WTC11 (cell line): ENCODE data around the gene KLHL18. TPM values are rescaled to one million over a fixed set of nuclear protein-coding genes. Genes with fewer than 3 reads are reported as not detected.
A peak's percentile ranks its signal among the peaks of the same experiment; 100 is the strongest.

Experiments used
- ATAC-seq: fragments of 200-7000 bp; cut with Tn5 transposase; 2 replicates; pipeline ENCODE4 v1.10.0; 2021; ENCODE audit warnings: mild to moderate bottlenecking, moderate library complexity
- CTCF ChIA-PET: fragments of 300-600 bp; sonication (Branson Sonifier 250); formaldehyde crosslinking; loops from one replicate; lab custom pipeline; 2021; ENCODE audit warnings: antibody characterized with exemption; lab: Charles Lee
- POLR2A ChIA-PET: fragments of 350-600 bp; sonication (Branson Sonifier 250); formaldehyde crosslinking; loops from one replicate; lab custom pipeline; 2021; ENCODE audit warnings: antibody characterized with exemption; lab: Charles Lee
- DNase-seq: peaks from one replicate; pipeline ENCODE4 v3.0.0; 2021; ENCODE audit warnings: low spot score
- H3K27ac Mint-ChIP-seq: 2 replicates; pipeline ENCODE4 v1.8.0; 2021; ENCODE audit warnings: mixed read lengths
- H3K27me3 Mint-ChIP-seq: 2 replicates; pipeline ENCODE4 v1.8.0; 2021; ENCODE audit warnings: low read depth, mild to moderate bottlenecking, moderate library complexity, mixed read lengths
- H3K36me3 Mint-ChIP-seq: 2 replicates; pipeline ENCODE4 v1.8.0; 2021; ENCODE audit warnings: mixed read lengths
- H3K4me1 Mint-ChIP-seq: 2 replicates; pipeline ENCODE4 v1.8.0; 2022; ENCODE audit warnings: mixed read lengths
- H3K4me3 Mint-ChIP-seq: 2 replicates; pipeline ENCODE4 v1.8.0; 2021; ENCODE audit warnings: mild to moderate bottlenecking, moderate library complexity, mixed read lengths
- H3K9me3 Mint-ChIP-seq: 2 replicates; pipeline ENCODE4 v1.8.0; 2021; ENCODE audit warnings: mixed read lengths
- AFF4 ChIP-seq: sonication (generic); formaldehyde crosslinking; IDR thresholded peaks from 2 replicates; pipeline ENCODE4 v1.8.1; 2023; ENCODE audit warnings: mild to moderate bottlenecking, missing genetic modification reagents, borderline replicate concordance
- AR ChIP-seq: fragments of 250-450 bp; sonication (Bioruptor Pico); IDR thresholded peaks from 2 replicates; pipeline ENCODE4 v1.9.0; 2021; ENCODE audit warnings: mild to moderate bottlenecking
- GRHL2 ChIP-seq: fragments of 250-450 bp; sonication (Bioruptor Pico); IDR thresholded peaks from 2 replicates; pipeline ENCODE4 v1.8.0; 2022; ENCODE audit warnings: mild to moderate bottlenecking, moderate library complexity; ENCODE audit not compliant: insufficient replicate concordance, severe bottlenecking
- HMGA2 ChIP-seq: fragments of 250-450 bp; sonication (Bioruptor Pico); IDR thresholded peaks from 2 replicates; pipeline ENCODE4 v1.4.0; 2021; ENCODE audit warnings: mild to moderate bottlenecking, moderate library complexity
- MAX ChIP-seq: sonication (generic); formaldehyde crosslinking; IDR thresholded peaks from 2 replicates; pipeline ENCODE4 v1.8.0; 2022; ENCODE audit warnings: mild to moderate bottlenecking, missing genetic modification reagents
- MLX ChIP-seq: sonication (generic); formaldehyde crosslinking; IDR thresholded peaks from 2 replicates; pipeline ENCODE4 v1.8.1; 2023; ENCODE audit warnings: mild to moderate bottlenecking, missing genetic modification reagents, moderate library complexity
- MYBL2 ChIP-seq: sonication (generic); formaldehyde crosslinking; IDR thresholded peaks from 2 replicates; pipeline ENCODE4 v1.8.1; 2023; ENCODE audit warnings: mild to moderate bottlenecking, moderate library complexity, missing genetic modification reagents
- NFE2L1 ChIP-seq: sonication (generic); formaldehyde crosslinking; IDR thresholded peaks from 2 replicates; pipeline ENCODE4 v1.8.1; 2023; ENCODE audit warnings: missing genetic modification reagents
- NR3C1 ChIP-seq: sonication (generic); formaldehyde crosslinking; conservative IDR thresholded peaks from 2 replicates; pipeline ENCODE4 v1.8.1; 2023; ENCODE audit warnings: low read depth, mild to moderate bottlenecking, missing genetic modification reagents
- SMAD3 ChIP-seq: sonication (generic); formaldehyde crosslinking; IDR thresholded peaks from 2 replicates; pipeline ENCODE4 v1.8.0; 2022; ENCODE audit warnings: missing genetic modification reagents, mild to moderate bottlenecking, borderline replicate concordance
- SOX15 ChIP-seq: fragments of 250-450 bp; sonication (Bioruptor Pico); IDR thresholded peaks from 2 replicates; pipeline ENCODE4 v1.9.0; 2021; ENCODE audit warnings: mild to moderate bottlenecking
- TP53 ChIP-seq: sonication (generic); formaldehyde crosslinking; IDR thresholded peaks from 2 replicates; pipeline ENCODE4 v1.8.1; 2023; ENCODE audit warnings: mild to moderate bottlenecking, missing genetic modification reagents
- ZBTB43 ChIP-seq: sonication (generic); formaldehyde crosslinking; IDR thresholded peaks from 2 replicates; pipeline ENCODE4 v1.8.1; 2023; ENCODE audit warnings: mild to moderate bottlenecking, missing genetic modification reagents
- ZNF138 ChIP-seq: sonication (generic); formaldehyde crosslinking; conservative IDR thresholded peaks from 2 replicates; pipeline ENCODE4 v1.8.1; 2022; ENCODE audit warnings: mild to moderate bottlenecking, moderate library complexity, missing genetic modification reagents
- ZNF219 ChIP-seq: sonication (generic); formaldehyde crosslinking; IDR thresholded peaks from 2 replicates; pipeline ENCODE4 v1.8.0; 2023; ENCODE audit warnings: missing genetic modification reagents, mild to moderate bottlenecking, borderline replicate concordance
- ZNF232 ChIP-seq: sonication (generic); formaldehyde crosslinking; IDR thresholded peaks from 2 replicates; pipeline ENCODE4 v1.8.0; 2022; ENCODE audit warnings: mild to moderate bottlenecking, missing genetic modification reagents
- ZNF263 ChIP-seq: sonication (generic); formaldehyde crosslinking; IDR thresholded peaks from 2 replicates; pipeline ENCODE4 v1.8.1; 2022; ENCODE audit warnings: low read depth, mild to moderate bottlenecking, moderate library complexity, missing genetic modification reagents
- ZNF396 ChIP-seq: fragments of 250-450 bp; sonication (Bioruptor Pico); IDR thresholded peaks from 2 replicates; pipeline ENCODE4 v1.8.0; 2021; ENCODE audit warnings: mild to moderate bottlenecking, moderate library complexity, borderline replicate concordance
- ZNF416 ChIP-seq: fragments of 250-450 bp; sonication (Bioruptor Pico); IDR thresholded peaks from 2 replicates; pipeline ENCODE4 v1.9.0; 2021; ENCODE audit warnings: mild to moderate bottlenecking, inconsistent platforms
- ZNF425 ChIP-seq: fragments of 250-450 bp; sonication (Bioruptor Pico); conservative IDR thresholded peaks from 2 replicates; pipeline ENCODE4 v1.9.0; 2021; ENCODE audit warnings: mild to moderate bottlenecking
- total RNA-seq: library from RNA; stranded (reverse); gene quantifications from 3 replicates; pipeline ENCODE4 v1.2.3, GENCODE V29; 2021

The KLHL18 gene
- total RNA-seq, 1 experiment from 2014 or later = 28.4 TPM

- no peak for ATAC-seq
- no peak for DNase-seq
- Mint-ChIP-seq H3K27me3 (no peaks in the 10 kb centered on the region), H3K4me1 (peaks cover 10% of the 10 kb centered on the region), H3K27ac (peak overlapping the region; percentile 38; the same call in 1 of the 2 replicates), H3K4me3 (no peak overlapping the region)
- POLR2A ChIA-PET = no interaction called here
- CTCF ChIA-PET = no interaction called here
- TF ChIP-seq NFE2L1 (CRISPR knock-in tag) (no peak), MYBL2 (CRISPR knock-in tag) (no peak), ZNF425 (CRISPR knock-in tag) (no peak), ZNF416 (CRISPR knock-in tag) (no peak), AR (no peak), ZNF219 (CRISPR knock-in tag) (no peak), GRHL2 (no peak), ZBTB43 (CRISPR knock-in tag) (no peak), ZNF396 (CRISPR knock-in tag) (no peak), ZNF263 (CRISPR knock-in tag) (no peak), TP53 (CRISPR knock-in tag) (no peak)
- TF ChIP-seq, all 79 proteins: peak for 0
- Mint-ChIP-seq H3K36me3 (no peaks in the 10 kb centered on the region), H3K9me3 (no peaks in the 10 kb centered on the region)
Measured at GRCh38 chr3:47295976-47296375, 13.2 kb downstream of the KLHL18 start.

- peak overlapping the region; percentile 28 for H3K27ac Mint-ChIP-seq
- H3K9me3 Mint-ChIP-seq = no peaks in the 10 kb centered on the region
- ATAC-seq = no peak; the same call in 1 of the 2 replicates
- no peak for TF ChIP-seq NFE2L1 (CRISPR knock-in tag)
- TF ChIP-seq HMGA2 (CRISPR knock-in tag) = no peak
- no peak for TF ChIP-seq SMAD3 (CRISPR knock-in tag)
- TF ChIP-seq MAX (CRISPR knock-in tag) = no peak
- TF ChIP-seq ZBTB43 (CRISPR knock-in tag) = no peak
- TF ChIP-seq MYBL2 (CRISPR knock-in tag) = no peak
- TF ChIP-seq GRHL2 = no peak
- no peak for TF ChIP-seq SOX15 (CRISPR knock-in tag)
- TF ChIP-seq NR3C1 (CRISPR knock-in tag) = no peak
- TF ChIP-seq MLX (CRISPR knock-in tag) = no peak
- no peak for TF ChIP-seq AFF4 (CRISPR knock-in tag)
- TF ChIP-seq ZNF138 = no peak
- no peak for TF ChIP-seq ZNF232 (CRISPR knock-in tag)
- ChIA-PET POLR2A (no interaction called here), CTCF (no interaction called here)
- no peaks in the 10 kb centered on the region for H3K27me3 Mint-ChIP-seq
- no peak overlapping the region for H3K4me3 Mint-ChIP-seq
- no peak for DNase-seq
- peaks cover 13% of the 10 kb centered on the region for H3K4me1 Mint-ChIP-seq
- no peaks in the 10 kb centered on the region for H3K36me3 Mint-ChIP-seq
Measured at GRCh38 chr3:47296562-47297302, 14.0 kb downstream of the KLHL18 start.
